ENCODE results near the gene C2orf68.

The C2orf68 gene

GRCh38 chr2:85585781-85586105 lies 26.1 kb downstream of the C2orf68 start:
- Mint-ChIP-seq H3K27ac (peak overlapping the region; percentile 91), H3K4me1 (ENCODE audit: low read depth) (peaks cover 42% of the 10 kb centered on the region), H3K36me3 (ENCODE audit: low read depth) (peaks cover 27% of the 10 kb centered on the region), H3K9me3 (no peaks in the 10 kb centered on the region), H3K27me3 (ENCODE audit: low read depth) (no peaks in the 10 kb centered on the region), H3K4me3 (peak overlapping the region; percentile 88)

GRCh38 chr2:85584857-85585780 lies 26.7 kb downstream of the C2orf68 start:
- Mint-ChIP-seq H3K4me1 (ENCODE audit: low read depth) (peaks cover 46% of the 10 kb centered on the region), H3K27ac (peak overlapping the region; percentile 91), H3K4me3 (peak overlapping the region; percentile 88)

GRCh38 chr2:85584354-85584856 lies 27.5 kb downstream of the C2orf68 start, which contains the start of gene VAMP5:
VAMP5 (plus strand) TSS chr2:85584431; CDS start chr2:85584491, 60 bp downstream.
- Mint-ChIP-seq H3K4me3 (peak within 1 kb of the TSS; percentile 88), H3K4me1 (ENCODE audit: low read depth) (peaks cover 51% of the 10 kb centered on the region), H3K9me3 (no peaks in the 10 kb centered on the region), H3K27ac (peak within 1 kb of the TSS; percentile 91), H3K27me3 (ENCODE audit: low read depth) (no peaks in the 10 kb centered on the region), H3K36me3 (ENCODE audit: low read depth) (peaks cover 32% of the 10 kb centered on the region)

More at GRCh38 chr2:85584857-85585780, 26.7 kb downstream of the C2orf68 start:
- Mint-ChIP-seq H3K9me3 (no peaks in the 10 kb centered on the region), H3K36me3 (ENCODE audit: low read depth) (peaks cover 28% of the 10 kb centered on the region), H3K27me3 (ENCODE audit: low read depth) (no peaks in the 10 kb centered on the region)

- peaks cover 32% of the 10 kb centered on the region for H3K36me3 Mint-ChIP-seq (ENCODE audit: low read depth)
- H3K9me3 Mint-ChIP-seq = no peaks in the 10 kb centered on the region
- no peaks in the 10 kb centered on the region for H3K27me3 Mint-ChIP-seq (ENCODE audit: low read depth)
- H3K4me1 Mint-ChIP-seq (ENCODE audit: low read depth) = peaks cover 56% of the 10 kb centered on the region
- H3K4me3 Mint-ChIP-seq = peak overlapping the region; percentile 77
- H3K27ac Mint-ChIP-seq = peak overlapping the region; percentile 80
These were observed 28.1 kb downstream of the C2orf68 start for GRCh38 chr2:85583667-85584353.

- Mint-ChIP-seq H3K36me3 (ENCODE audit: low read depth) (peaks cover 28% of the 10 kb centered on the region), H3K4me1 (ENCODE audit: low read depth) (peaks cover 59% of the 10 kb centered on the region), H3K4me3 (peak overlapping the region; percentile 2), H3K27me3 (ENCODE audit: low read depth) (no peaks in the 10 kb centered on the region), H3K9me3 (no peaks in the 10 kb centered on the region), H3K27ac (peak overlapping the region; percentile 16)
These were observed 29.4 kb downstream of the C2orf68 start for GRCh38 chr2:85582492-85582891.

- no peak overlapping the region for H3K27ac Mint-ChIP-seq
- H3K9me3 Mint-ChIP-seq = no peaks in the 10 kb centered on the region
- peaks cover 29% of the 10 kb centered on the region for H3K36me3 Mint-ChIP-seq (ENCODE audit: low read depth)
- peaks cover 50% of the 10 kb centered on the region for H3K4me1 Mint-ChIP-seq (ENCODE audit: low read depth)
- no peaks in the 10 kb centered on the region for H3K27me3 Mint-ChIP-seq (ENCODE audit: low read depth)
- H3K4me3 Mint-ChIP-seq = peak overlapping the region; percentile 53
These were observed 31.7 kb downstream of the C2orf68 start for GRCh38 chr2:85580206-85580605.

- Mint-ChIP-seq H3K9me3 (no peaks in the 10 kb centered on the region), H3K4me3 (peak overlapping the region; percentile 93), H3K27ac (peak overlapping the region; percentile 70), H3K27me3 (ENCODE audit: low read depth) (no peaks in the 10 kb centered on the region), H3K4me1 (ENCODE audit: low read depth) (peaks cover 45% of the 10 kb centered on the region), H3K36me3 (ENCODE audit: low read depth) (peaks cover 29% of the 10 kb centered on the region)
These were observed 32.5 kb downstream of the C2orf68 start for GRCh38 chr2:85579266-85579935.

GRCh38 chr2:85578243-85579180 lies 33.4 kb downstream of the C2orf68 start:
- Mint-ChIP-seq H3K9me3 (no peaks in the 10 kb centered on the region), H3K4me3 (peak overlapping the region; percentile 93), H3K27ac (peak overlapping the region; percentile 77), H3K36me3 (ENCODE audit: low read depth) (peaks cover 27% of the 10 kb centered on the region), H3K4me1 (ENCODE audit: low read depth) (peaks cover 39% of the 10 kb centered on the region), H3K27me3 (ENCODE audit: low read depth) (no peaks in the 10 kb centered on the region)

GRCh38 chr2:85577386-85578242 lies 34.3 kb downstream of the C2orf68 start, which contains the start of gene VAMP8:
VAMP8 (plus strand) TSS chr2:85577586; CDS start chr2:85577647, 61 bp downstream.
- H3K27ac Mint-ChIP-seq = peak within 1 kb of the TSS; percentile 77
- no peaks in the 10 kb centered on the region for H3K9me3 Mint-ChIP-seq
- peaks cover 33% of the 10 kb centered on the region for H3K4me1 Mint-ChIP-seq (ENCODE audit: low read depth)
- peaks cover 25% of the 10 kb centered on the region for H3K36me3 Mint-ChIP-seq (ENCODE audit: low read depth)
- H3K4me3 Mint-ChIP-seq = peak within 1 kb of the TSS; percentile 93
- H3K27me3 Mint-ChIP-seq (ENCODE audit: low read depth) = peaks cover 3% of the 10 kb centered on the region

- H3K27ac Mint-ChIP-seq = peak overlapping the region; percentile 77
- H3K9me3 Mint-ChIP-seq = no peaks in the 10 kb centered on the region
- peaks cover 33% of the 10 kb centered on the region for H3K4me1 Mint-ChIP-seq (ENCODE audit: low read depth)
- H3K4me3 Mint-ChIP-seq = peak overlapping the region; percentile 93
- H3K27me3 Mint-ChIP-seq (ENCODE audit: low read depth) = peaks cover 7% of the 10 kb centered on the region
- H3K36me3 Mint-ChIP-seq (ENCODE audit: low read depth) = peaks cover 19% of the 10 kb centered on the region
These were observed 34.8 kb downstream of the C2orf68 start for GRCh38 chr2:85577063-85577385.

GRCh38 chr2:85575739-85576138 lies 36.1 kb downstream of the C2orf68 start:
- peaks cover 19% of the 10 kb centered on the region for H3K27me3 Mint-ChIP-seq (ENCODE audit: low read depth)
- peaks cover 11% of the 10 kb centered on the region for H3K36me3 Mint-ChIP-seq (ENCODE audit: low read depth)
- no peaks in the 10 kb centered on the region for H3K9me3 Mint-ChIP-seq
- H3K27ac Mint-ChIP-seq = no peak overlapping the region
- no peak overlapping the region for H3K4me3 Mint-ChIP-seq
- peaks cover 27% of the 10 kb centered on the region for H3K4me1 Mint-ChIP-seq (ENCODE audit: low read depth)

GRCh38 chr2:85566265-85566664 lies 45.6 kb downstream of the C2orf68 start:
- H3K4me3 Mint-ChIP-seq = no peak overlapping the region
- peaks cover 22% of the 10 kb centered on the region for H3K27me3 Mint-ChIP-seq (ENCODE audit: low read depth)
- no peak overlapping the region for H3K27ac Mint-ChIP-seq

GRCh38 chr2:85564144-85564563 lies 47.7 kb downstream of the C2orf68 start:
- peaks cover 7% of the 10 kb centered on the region for H3K27me3 Mint-ChIP-seq (ENCODE audit: low read depth)
- no peaks in the 10 kb centered on the region for H3K36me3 Mint-ChIP-seq (ENCODE audit: low read depth)
- H3K4me3 Mint-ChIP-seq = peak overlapping the region; percentile 8
- peaks cover 20% of the 10 kb centered on the region for H3K4me1 Mint-ChIP-seq (ENCODE audit: low read depth)
- no peaks in the 10 kb centered on the region for H3K9me3 Mint-ChIP-seq
- peak overlapping the region; percentile 14 for H3K27ac Mint-ChIP-seq

More at GRCh38 chr2:85566265-85566664, 45.6 kb downstream of the C2orf68 start:
- Mint-ChIP-seq H3K4me1 (ENCODE audit: low read depth) (peaks cover 8% of the 10 kb centered on the region), H3K36me3 (ENCODE audit: low read depth) (no peaks in the 10 kb centered on the region), H3K9me3 (no peaks in the 10 kb centered on the region)
